ENCODE measurements around the gene ZNF514.
A peak's percentile ranks its signal among the peaks of the same experiment; 100 is the strongest.
"Not testable (repeated sequence)": the region's sequence is repeated elsewhere in the genome, so short reads cannot be mapped to it uniquely, and the experiment has no call there.

ZNF514 gene

GRCh38 chr2:95122197-95122551 lies 37.5 kb downstream of the ZNF514 start:
- ATAC-seq = no peak

DNA sequence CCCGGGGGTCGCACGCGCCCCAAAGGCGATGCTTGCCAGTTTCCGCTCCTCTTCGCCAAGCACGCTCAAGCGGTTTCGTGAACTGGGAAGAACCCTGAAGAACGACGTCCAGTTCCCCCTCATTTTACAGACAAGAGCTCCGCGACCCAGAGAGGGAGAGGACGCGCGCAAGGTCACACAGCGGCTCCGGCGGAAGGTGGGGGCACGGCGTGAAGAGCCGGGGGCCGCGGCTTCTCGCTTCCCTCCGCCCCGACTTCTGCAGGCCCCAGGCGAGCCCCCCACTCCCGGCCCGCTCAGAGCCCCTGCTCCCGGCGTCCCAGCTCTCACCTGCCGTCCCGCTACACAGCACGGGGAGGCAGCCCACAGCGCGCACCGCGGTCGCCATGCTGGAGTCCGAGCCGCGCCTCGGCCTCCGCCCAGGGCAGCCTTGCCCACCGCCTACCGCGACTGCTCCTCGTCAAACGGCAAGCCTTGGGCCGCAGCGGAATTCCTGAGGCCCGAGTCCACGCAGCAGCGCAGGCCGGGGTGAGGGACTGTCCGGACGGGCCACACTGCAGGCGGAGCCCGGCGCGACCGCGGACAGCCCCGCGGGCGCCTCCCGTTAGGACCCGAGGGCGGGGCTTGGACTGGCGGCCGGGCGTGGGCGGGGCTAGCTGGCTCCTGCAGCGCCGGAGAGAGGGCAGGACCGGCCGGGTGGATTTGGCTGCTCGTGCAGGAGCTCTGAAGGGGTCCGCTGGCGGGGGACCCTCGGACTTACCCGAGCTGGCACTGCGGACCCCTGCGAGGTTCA lies 38.0 kb downstream of the ZNF514 start, which contains the start of gene MRPS5:
MRPS5 (minus strand) TSS at position 402 of the 790 bp plus-strand sequence; CDS start at position 385, 17 bp downstream.
- peak; percentile 91 to 94 for ATAC-seq

- no peak for ATAC-seq
These were observed 38.6 kb downstream of the ZNF514 start for GRCh38 chr2:95121093-95121406.

GRCh38 chr2:95115418-95115817 lies 44.2 kb downstream of the ZNF514 start:
- peak; percentile 92 to 96 for ATAC-seq

DNA sequence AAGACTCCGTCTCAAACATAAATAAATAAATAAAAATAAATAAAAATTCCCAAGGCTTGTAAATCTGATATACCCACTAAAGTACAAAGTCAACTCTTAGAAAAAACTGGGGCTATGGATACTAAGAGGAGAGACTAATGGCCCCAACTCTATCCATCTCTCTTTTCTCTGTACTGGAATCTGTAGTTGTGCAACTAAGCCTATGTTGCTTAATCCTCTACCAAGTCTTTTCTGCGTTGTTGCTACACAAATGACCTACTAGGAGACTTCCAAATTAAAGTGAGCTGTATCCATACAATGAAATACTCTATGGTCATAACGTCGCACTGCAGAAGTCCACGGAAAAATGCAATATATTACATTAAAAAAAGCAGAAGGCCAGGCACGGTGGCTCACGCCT lies 46.2 kb downstream of the ZNF514 start:
- no peak for ATAC-seq

DNA sequence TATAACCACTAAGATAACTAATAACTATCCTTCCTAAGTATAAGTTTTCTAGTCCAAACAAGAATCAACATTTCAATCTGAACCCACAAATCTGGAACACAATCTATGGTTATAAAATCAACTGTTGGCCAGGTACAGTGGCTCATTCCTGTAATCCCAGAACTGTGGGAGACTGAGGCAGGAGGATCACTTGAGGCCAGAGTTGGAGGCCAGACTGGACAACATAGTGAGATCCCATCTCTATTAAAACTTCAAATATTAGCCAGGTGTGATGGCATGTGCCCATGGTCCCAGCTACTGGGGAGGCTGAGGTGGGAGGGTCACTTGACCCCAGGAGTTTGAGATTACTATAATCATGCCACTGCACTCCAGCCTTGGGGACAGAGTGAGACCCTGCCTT lies 49.3 kb downstream of the ZNF514 start:
- no peak for ATAC-seq

- no peak for ATAC-seq
These were observed 50.4 kb downstream of the ZNF514 start for GRCh38 chr2:95109260-95109659.

GRCh38 chr2:95106081-95106480 lies 53.6 kb downstream of the ZNF514 start:
- ATAC-seq = no peak

GRCh38 chr2:95104606-95105005 lies 55.0 kb downstream of the ZNF514 start:
- ATAC-seq = no peak

DNA sequence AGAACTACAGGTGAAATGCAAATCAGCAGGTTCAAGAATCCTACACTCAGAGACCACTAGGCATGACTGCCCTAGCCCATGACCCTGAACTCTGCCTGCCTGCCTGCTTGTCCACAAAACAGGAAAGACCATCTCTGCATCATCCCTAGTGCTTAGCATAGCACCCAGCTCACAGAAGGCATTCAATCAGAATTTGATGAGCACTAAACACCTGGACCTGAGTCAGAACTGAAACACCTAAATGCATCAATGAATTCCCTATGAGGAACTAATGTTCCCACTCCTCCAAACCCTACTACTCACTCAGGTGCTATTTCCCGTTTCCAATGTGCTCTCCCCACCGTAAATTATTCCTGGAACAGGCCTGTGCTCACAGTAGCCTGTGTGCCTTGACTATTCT lies 59.7 kb downstream of the ZNF514 start:
- ATAC-seq = no peak

GRCh38 chr2:95098273-95098672 lies 61.4 kb downstream of the ZNF514 start:
- ATAC-seq = not testable (repeated sequence)

Data from activated CD4-positive, CD25-positive, alpha-beta regulatory T cell treated with anti-CD3 and anti-CD28 coated beads, Interleukin-2, amount 50 U/mL, for 24 hours (primary cell).